MM.1S (cell line): ENCODE data around the gene PLOD3.
"Not testable (repeated sequence)": the region's sequence is repeated elsewhere in the genome, so short reads cannot be mapped to it uniquely, and the experiment has no call there.

Experiments used
- DNase-seq: peaks from one replicate; pipeline ENCODE4 v3.0.0-alpha.2; 2015
- H2AFZ ChIP-seq: fragments of 300-600 bp; sonication (generic); 2 replicates; pipeline ENCODE4 v1.6.0; 2016; ENCODE audit warnings: antibody characterized with exemption, low read length
- H3F3A ChIP-seq: fragments of 300-600 bp; sonication (generic); 2 replicates; pipeline ENCODE4 v1.6.1; 2016; ENCODE audit warnings: mild to moderate bottlenecking, antibody characterized with exemption, low read length, moderate library complexity, mixed read lengths; ENCODE audit not compliant: insufficient read depth
- H3K27ac ChIP-seq: fragments of 300-600 bp; sonication (generic); 2 replicates; pipeline ENCODE4 v1.5.1; 2016; ENCODE audit warnings: mild to moderate bottlenecking, low read length
- H3K27me3 ChIP-seq: fragments of 300-600 bp; sonication (generic); replicated peaks from 2 replicates; pipeline ENCODE4 v1.6.0; 2016; ENCODE audit warnings: low read length; ENCODE audit not compliant: insufficient read depth
- H3K36me3 ChIP-seq: fragments of 300-600 bp; sonication (generic); replicated peaks from 2 replicates; pipeline ENCODE4 v1.6.1; 2016; ENCODE audit warnings: mild to moderate bottlenecking, low read length, mixed read lengths; ENCODE audit not compliant: insufficient read depth
- H3K4me1 ChIP-seq: fragments of 300-600 bp; sonication (generic); 2 replicates; pipeline ENCODE4 v1.6.1; 2016; ENCODE audit warnings: low read length, mixed read lengths
- H3K4me2 ChIP-seq: fragments of 300-600 bp; sonication (generic); 2 replicates; pipeline ENCODE4 v1.6.0; 2016; ENCODE audit warnings: low read depth, low read length
- H3K4me3 ChIP-seq: fragments of 300-600 bp; sonication (generic); 2 replicates; pipeline ENCODE4 v1.5.1; 2016; ENCODE audit warnings: low read length, mixed read lengths
- H3K79me2 ChIP-seq: fragments of 300-600 bp; sonication (generic); 2 replicates; pipeline ENCODE4 v1.6.1; 2016; ENCODE audit warnings: mixed run types, low read length, mixed read lengths
- H3K9ac ChIP-seq: fragments of 300-600 bp; sonication (generic); 2 replicates; pipeline ENCODE4 v1.6.1; 2016; ENCODE audit warnings: low read length, mixed read lengths
- H3K9me2 ChIP-seq: fragments of 300-600 bp; sonication (generic); replicated peaks from 2 replicates; pipeline ENCODE4 v1.6.1; 2016; ENCODE audit warnings: mild to moderate bottlenecking, low read length, mixed read lengths; ENCODE audit not compliant: insufficient read depth
- H3K9me3 ChIP-seq: fragments of 300-600 bp; sonication (generic); replicated peaks from 2 replicates; pipeline ENCODE4 v1.6.1; 2016; ENCODE audit warnings: mild to moderate bottlenecking, low read length, mixed read lengths; ENCODE audit not compliant: insufficient read depth
- H4K20me1 ChIP-seq: fragments of 300-600 bp; sonication (generic); 2 replicates; pipeline ENCODE4 v1.6.1; 2016; ENCODE audit warnings: mild to moderate bottlenecking, low read length, moderate library complexity, mixed read lengths; ENCODE audit not compliant: insufficient read depth
- CTCF ChIP-seq: fragments of 300-600 bp; sonication (generic); IDR thresholded peaks from 2 replicates; pipeline ENCODE4 v1.5.1; 2016; ENCODE audit warnings: antibody characterized with exemption, low read length, mixed read lengths
- EZH2 ChIP-seq: fragments of 300-600 bp; sonication (generic); optimal IDR thresholded peaks from 2 replicates; pipeline ENCODE3; 2017; ENCODE audit warnings: low read depth, mild to moderate bottlenecking, antibody characterized with exemption, low read length, mixed read lengths
- EZH2phosphoT487 ChIP-seq: fragments of 300-600 bp; sonication (generic); IDR thresholded peaks from 2 replicates; pipeline ENCODE4 v1.6.1; 2018; ENCODE audit warnings: antibody characterized with exemption, low read length

The PLOD3 gene

GRCh38 chr7:101200504-101200861, 16.9 kb downstream of the PLOD3 start:
- Histone ChIP-seq H3K27ac (no peak overlapping the region), H3K36me3 (no peaks in the 10 kb centered on the region), H3K79me2 (no peaks in the 10 kb centered on the region), H3K4me1 (no peaks in the 10 kb centered on the region), H3K4me2 (no peak overlapping the region), H3F3A (no peaks in the 10 kb centered on the region), H3K9me2 (no peaks in the 10 kb centered on the region), H3K27me3 (peaks cover 72% of the 10 kb centered on the region), H2AFZ (no peak overlapping the region), H3K9ac (no peak overlapping the region), H4K20me1 (no peaks in the 10 kb centered on the region), H3K9me3 (no peaks in the 10 kb centered on the region), H3K4me3 (no peak overlapping the region)
- TF ChIP-seq EZH2 = no peak
- no peak for TF ChIP-seq EZH2phosphoT487
- no peak for TF ChIP-seq CTCF
- DNase-seq = no peak

GRCh38 chr7:101199522-101199921, 17.9 kb downstream of the PLOD3 start:
- not testable (repeated sequence) for H3K9ac ChIP-seq, H3K27ac ChIP-seq, H3K4me3 ChIP-seq

GRCh38 chr7:101198476-101198875, 18.9 kb downstream of the PLOD3 start:
- no peaks in the 10 kb centered on the region for H3K9me2 ChIP-seq
- no peak overlapping the region for H3K9ac ChIP-seq
- TF ChIP-seq EZH2 = no peak
- TF ChIP-seq EZH2phosphoT487 = no peak
- TF ChIP-seq CTCF = no peak
- H3K4me3 ChIP-seq = no peak overlapping the region
- no peaks in the 10 kb centered on the region for H3K4me1 ChIP-seq
- H3K9me3 ChIP-seq = no peaks in the 10 kb centered on the region
- H3K4me2 ChIP-seq = no peak overlapping the region
- no peak overlapping the region for H3K27ac ChIP-seq
- DNase-seq = no peak
- H4K20me1 ChIP-seq = no peaks in the 10 kb centered on the region
- H3K36me3 ChIP-seq = no peaks in the 10 kb centered on the region
- H3K27me3 ChIP-seq = peaks cover 91% of the 10 kb centered on the region
- no peaks in the 10 kb centered on the region for H3F3A ChIP-seq
- H3K79me2 ChIP-seq = no peaks in the 10 kb centered on the region
- no peak overlapping the region for H2AFZ ChIP-seq

More at GRCh38 chr7:101199522-101199921, 17.9 kb downstream of the PLOD3 start:
- DNase-seq, H3K36me3 ChIP-seq, H3F3A ChIP-seq, H3K79me2 ChIP-seq, H3K9me3 ChIP-seq, H2AFZ ChIP-seq, H3K4me2 ChIP-seq, H3K9me2 ChIP-seq, H3K4me1 ChIP-seq, H4K20me1 ChIP-seq: not testable (repeated sequence)
- H3K27me3 ChIP-seq = peaks cover 81% of the 10 kb centered on the region

GRCh38 chr7:101197991-101198390, 19.4 kb downstream of the PLOD3 start:
- no peak for DNase-seq
- Histone ChIP-seq H3K4me3 (no peak overlapping the region), H3K36me3 (no peaks in the 10 kb centered on the region), H3K9me3 (no peaks in the 10 kb centered on the region), H3K9ac (no peak overlapping the region), H3F3A (no peaks in the 10 kb centered on the region), H3K4me1 (no peaks in the 10 kb centered on the region), H3K9me2 (no peaks in the 10 kb centered on the region), H3K27me3 (peaks cover 91% of the 10 kb centered on the region), H2AFZ (no peak overlapping the region), H4K20me1 (no peaks in the 10 kb centered on the region), H3K27ac (no peak overlapping the region), H3K79me2 (no peaks in the 10 kb centered on the region), H3K4me2 (no peak overlapping the region)
- no peak for TF ChIP-seq EZH2phosphoT487
- no peak for TF ChIP-seq EZH2
- no peak for TF ChIP-seq CTCF
